ENCODE data around the gene KCTD19.

DNA sequence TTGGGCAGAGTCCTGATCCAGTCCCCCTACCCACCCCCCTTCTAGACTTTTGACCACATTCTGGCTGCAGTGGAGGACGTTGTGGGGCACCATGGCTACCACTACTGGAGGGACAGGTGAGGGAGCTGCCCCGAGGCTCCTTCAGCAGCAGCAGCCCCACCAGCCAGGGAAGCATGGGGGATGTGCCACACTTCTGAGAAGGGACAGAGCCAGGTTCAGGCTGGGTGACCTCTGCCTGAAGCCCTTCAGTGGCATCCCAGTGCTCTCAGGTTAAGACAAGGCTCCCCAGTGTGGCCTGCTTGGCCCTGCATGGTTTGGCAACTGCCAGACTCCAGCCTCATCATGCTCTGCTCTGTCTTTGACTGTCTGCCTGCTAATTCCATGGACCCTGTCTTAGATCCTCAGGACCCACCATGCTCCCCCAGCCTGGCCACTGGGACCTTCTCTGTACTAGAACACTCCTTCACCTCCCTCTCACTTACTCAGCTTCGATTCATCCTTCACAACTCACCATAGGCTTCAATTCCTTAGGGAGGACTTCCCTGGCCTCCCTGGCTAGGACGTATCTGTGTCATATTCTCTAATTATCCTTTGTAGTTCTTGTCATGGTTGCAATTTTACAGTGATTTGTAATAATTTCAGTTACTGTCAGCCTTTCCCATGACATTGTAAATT is 68.9 kb downstream of the KCTD19 start:
- TF ChIP-seq, protein P1, sequence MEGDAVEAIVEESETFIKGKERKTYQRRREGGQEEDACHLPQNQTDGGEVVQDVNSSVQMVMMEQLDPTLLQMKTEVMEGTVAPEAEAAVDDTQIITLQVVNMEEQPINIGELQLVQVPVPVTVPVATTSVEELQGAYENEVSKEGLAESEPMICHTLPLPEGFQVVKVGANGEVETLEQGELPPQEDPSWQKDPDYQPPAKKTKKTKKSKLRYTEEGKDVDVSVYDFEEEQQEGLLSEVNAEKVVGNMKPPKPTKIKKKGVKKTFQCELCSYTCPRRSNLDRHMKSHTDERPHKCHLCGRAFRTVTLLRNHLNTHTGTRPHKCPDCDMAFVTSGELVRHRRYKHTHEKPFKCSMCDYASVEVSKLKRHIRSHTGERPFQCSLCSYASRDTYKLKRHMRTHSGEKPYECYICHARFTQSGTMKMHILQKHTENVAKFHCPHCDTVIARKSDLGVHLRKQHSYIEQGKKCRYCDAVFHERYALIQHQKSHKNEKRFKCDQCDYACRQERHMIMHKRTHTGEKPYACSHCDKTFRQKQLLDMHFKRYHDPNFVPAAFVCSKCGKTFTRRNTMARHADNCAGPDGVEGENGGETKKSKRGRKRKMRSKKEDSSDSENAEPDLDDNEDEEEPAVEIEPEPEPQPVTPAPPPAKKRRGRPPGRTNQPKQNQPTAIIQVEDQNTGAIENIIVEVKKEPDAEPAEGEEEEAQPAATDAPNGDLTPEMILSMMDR (IDR thresholded peaks at IDR 0.05), result no peak
- TF ChIP-seq EZH2 (IDR thresholded peaks at IDR 0.05; ENCODE audit: borderline replicate concordance, insufficient read depth, low read depth, low read length, poor library complexity, severe bottlenecking), result no peak

Measured in B cell (primary cell).